Suppressor macrophage treated with lipopolysaccharide for 4 hours (primary cell): ENCODE results near the gene MBNL3.

Experiments used
- DNase-seq: peaks from one replicate; pipeline ENCODE4 v3.0.0-alpha.2; 2020

Gene MBNL3

GRCh38 chrX:132413459-132413858, 75.4 kb downstream of the MBNL3 start:
- no peak for DNase-seq

DNA sequence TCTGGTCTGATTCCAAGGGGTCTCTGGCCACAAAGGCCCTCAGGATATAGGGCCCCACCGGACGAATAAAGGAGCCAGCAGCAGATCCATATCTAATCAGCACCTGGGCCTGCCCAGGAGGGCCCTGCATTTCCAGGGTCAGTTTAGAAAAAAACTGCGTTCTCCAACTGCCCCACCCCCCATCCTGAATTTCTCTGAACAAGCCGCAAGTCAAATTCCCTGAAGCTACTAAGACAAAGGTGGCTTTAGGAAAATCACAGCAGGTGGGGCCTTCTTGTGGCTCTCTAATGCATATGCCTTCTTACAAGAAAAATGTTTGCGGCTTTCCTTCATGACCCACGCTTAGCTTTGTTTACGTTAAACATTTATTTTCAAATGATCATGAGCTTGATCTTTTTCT, 76.6 kb downstream of the MBNL3 start:
- DNase-seq = no peak

DNA sequence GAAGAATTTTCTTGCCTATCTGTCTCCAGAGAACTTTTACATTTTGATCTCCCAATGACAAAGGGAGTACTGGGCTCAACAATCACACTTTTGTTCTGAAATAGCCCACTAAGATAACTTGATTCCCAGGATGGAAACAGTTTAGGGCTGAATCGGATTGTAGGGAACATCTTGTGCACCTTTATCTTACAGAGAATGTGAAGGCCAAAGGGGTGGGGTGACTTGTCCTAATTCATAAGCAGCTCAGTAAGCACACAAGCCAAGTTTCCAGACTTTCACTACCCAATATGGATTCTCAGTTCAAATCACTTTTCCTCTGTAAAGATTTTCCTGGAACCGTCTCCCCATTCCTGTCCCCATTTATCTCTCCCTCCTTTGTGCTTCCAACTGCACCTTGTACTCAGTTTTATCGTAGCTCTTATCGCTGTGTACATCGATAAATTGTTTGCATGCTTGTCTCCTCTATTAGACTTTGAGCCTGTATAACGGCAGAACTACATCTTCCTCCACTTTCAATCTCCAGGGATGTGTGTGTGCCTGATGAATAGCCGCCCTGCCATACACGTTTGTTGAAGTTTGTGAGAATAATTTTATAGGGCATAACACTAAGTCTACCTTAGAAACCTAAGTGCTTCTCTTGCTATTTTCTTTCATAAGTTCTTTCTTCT, 77.4 kb downstream of the MBNL3 start:
- DNase-seq = no peak

GRCh38 chrX:132409780-132410556, 78.9 kb downstream of the MBNL3 start:
- DNase-seq = no peak

DNA sequence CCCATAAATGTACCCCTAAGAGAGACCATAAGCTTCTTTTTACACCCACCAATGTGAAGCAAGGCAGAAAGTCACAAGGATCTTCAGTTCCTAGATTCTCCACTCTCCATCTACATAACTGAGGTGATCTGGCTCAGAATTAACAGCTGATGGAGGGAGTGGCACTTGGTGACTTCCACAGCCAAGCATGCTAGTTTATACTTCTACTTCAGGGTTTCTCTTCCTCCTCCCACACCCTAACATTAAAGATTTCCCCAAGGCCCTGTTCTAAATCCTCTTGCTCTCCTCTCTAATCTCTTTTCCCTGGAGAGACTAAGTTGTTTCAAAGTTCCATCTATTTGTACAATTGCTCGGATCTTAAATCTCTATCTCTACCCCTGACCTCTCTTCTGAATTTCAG, 81.1 kb downstream of the MBNL3 start:
- no peak for DNase-seq

DNA sequence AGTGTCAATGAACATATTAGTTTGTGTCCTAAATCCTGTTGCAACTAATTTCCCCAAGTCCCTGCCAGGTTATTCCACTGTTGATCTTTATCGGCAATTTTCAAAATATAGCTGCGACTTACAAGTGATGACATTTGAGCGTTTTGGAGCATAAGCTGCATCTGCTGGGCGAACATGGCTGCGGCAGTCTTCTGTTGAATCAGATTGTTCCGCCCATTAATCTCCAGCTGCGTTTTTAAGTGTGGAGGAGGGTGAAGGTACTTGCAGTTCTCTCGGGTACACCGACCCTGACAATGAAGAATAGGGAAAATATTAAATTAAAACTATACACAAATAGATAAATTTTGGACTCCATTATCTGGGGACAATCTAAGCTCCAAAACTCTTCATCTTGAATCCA, 82.7 kb downstream of the MBNL3 start:
- no peak for DNase-seq

DNA sequence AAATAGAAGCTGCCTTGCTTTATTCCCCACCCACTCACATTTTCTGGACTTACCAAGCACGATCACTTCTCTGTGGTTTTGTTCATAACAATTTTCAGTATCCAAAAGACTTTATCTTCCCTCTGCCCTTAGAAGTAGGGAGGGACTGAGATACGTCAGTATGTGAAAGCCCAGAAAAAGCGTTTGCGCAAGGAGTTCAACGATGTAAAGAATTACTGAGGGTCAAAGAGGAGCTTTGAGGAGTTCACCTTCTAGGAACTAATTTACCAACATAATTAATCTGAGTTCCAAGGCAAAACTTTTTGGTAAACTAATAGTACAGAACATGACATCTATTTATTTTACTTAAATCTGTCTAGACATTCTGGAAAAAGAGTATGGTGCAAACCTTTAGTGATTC, 84.6 kb downstream of the MBNL3 start:
- DNase-seq = no peak

DNA sequence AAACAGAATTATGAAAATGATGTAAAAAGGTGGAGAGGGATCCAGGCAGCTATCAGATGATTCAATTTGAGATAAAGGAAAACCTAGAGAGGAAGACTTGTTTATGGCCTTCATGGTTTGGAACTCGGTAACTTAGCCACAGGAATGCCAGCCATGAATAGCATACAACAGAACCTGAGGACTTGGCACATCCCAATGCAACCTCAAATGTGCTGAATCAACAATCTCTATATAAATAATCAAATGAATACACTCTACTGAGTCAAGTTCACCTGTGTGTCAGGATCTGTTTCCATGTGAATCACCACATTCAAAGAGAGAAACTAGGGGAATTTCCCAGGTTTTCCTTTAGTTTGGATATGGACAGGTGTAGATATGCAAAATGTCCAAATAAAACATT, 86.9 kb downstream of the MBNL3 start:
- no peak for DNase-seq

DNA sequence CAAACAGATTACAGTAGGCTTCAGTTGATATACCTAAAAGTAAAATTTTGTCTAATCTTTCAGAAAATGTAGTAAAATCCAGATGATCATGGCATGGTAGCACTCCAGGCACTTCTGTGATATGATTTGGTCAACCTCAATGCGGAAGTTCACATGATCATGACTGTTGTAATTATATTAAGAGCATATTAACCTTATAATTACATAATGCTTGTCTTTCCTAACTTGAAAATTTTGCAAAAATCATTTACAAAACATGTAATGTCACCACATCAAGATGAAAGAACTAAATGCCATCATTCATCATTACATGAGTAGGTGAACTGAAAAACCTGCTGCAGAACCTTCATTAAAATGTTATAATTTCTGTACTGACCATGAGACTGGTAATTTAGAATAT, 88.1 kb downstream of the MBNL3 start:
- DNase-seq = no peak

DNA sequence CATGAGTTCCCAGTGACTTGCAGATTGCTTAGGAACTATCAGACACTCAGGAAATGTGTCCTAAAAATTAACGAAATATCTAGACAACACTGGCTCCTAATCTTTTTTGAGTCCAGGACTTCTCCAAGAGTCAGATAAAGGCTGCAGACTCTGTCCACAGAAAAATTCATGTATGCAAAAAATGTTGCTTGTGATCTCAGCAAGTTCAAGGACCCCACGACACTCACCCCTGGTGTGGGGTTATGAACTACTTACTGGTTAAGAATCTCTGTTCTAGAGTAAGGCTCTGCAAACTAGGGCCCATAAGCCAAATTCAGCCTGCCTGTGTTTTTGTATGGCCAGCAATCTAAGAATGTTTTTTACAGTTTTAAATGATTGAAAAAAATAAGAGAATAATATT, 93.2 kb downstream of the MBNL3 start:
- DNase-seq = no peak

DNA sequence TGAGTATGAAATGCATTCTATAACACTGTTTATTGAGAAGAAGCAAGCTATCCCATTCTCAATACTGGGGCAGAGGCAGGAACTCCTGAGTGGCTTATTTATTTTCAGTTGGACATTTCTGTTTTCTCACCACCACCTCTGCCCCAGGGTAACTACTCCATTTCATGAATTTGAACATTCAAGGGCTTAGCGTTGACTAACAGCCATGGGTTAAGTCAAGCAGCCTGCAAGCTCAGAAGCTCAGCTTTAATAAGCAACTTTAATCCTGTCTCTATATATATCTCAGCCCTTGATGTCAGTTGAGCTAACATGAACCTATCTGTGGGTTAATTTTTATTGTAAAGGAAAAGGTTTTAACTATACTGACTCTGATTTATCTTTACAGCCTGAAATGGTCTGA, 93.8 kb downstream of the MBNL3 start:
- DNase-seq = no peak

GRCh38 chrX:132394591-132394990, 94.2 kb downstream of the MBNL3 start:
- peak; percentile 16 for DNase-seq

- DNase-seq = no peak
Observed at GRCh38 chrX:132393992-132394391, 94.8 kb downstream of the MBNL3 start.

- peak; percentile 11 for DNase-seq
Observed at GRCh38 chrX:132393485-132393884, 95.4 kb downstream of the MBNL3 start.

GRCh38 chrX:132393085-132393484, 95.8 kb downstream of the MBNL3 start:
- no peak for DNase-seq

DNA sequence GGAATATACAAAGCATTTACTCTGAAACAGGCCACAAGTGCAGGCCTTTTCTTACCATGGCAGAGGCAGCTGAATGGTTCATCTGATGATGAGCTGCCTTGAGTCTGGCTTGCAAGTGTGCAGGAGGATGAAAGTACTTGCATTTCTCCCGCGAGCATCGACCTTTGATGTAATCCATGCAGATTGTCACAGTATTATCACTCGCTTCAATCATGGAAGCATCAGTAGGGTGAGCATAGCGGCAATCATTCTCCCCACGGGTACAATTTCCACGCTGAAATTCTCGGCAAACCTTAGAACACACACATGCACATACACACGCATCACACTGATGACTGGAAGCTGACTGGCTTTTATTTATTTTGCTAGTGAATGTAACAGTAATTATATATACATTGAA, 98.0 kb downstream of the MBNL3 start:
- no peak for DNase-seq

DNA sequence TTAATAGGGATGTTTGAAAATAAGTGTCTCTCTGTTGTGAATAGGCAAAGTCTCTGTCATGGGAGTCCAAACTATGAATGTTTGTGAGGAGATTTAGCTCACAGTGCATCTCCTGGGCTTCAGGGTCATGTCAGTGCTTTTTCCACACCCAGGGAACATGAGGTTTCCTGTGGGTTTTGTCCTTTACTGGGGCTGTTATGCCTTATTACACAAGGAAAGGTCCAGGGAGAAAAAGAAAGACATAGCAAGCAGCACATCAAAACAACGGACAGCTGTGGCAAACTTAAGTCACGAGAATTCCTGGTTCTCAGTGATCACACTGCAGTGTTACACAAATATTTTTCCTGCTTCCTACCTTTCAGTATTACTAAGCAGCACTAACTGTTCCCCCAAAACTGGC, 99.4 kb downstream of the MBNL3 start:
- no peak for DNase-seq

GRCh38 chrX:132388371-132388770, 100.5 kb downstream of the MBNL3 start:
- DNase-seq = no peak

GRCh38 chrX:132384301-132384700, 104.5 kb downstream of the MBNL3 start:
- no peak for DNase-seq

- no peak for DNase-seq
Observed at GRCh38 chrX:132382068-132382467, 106.8 kb downstream of the MBNL3 start.

GRCh38 chrX:132378281-132378680, 110.6 kb downstream of the MBNL3 start:
- DNase-seq = no peak

DNA sequence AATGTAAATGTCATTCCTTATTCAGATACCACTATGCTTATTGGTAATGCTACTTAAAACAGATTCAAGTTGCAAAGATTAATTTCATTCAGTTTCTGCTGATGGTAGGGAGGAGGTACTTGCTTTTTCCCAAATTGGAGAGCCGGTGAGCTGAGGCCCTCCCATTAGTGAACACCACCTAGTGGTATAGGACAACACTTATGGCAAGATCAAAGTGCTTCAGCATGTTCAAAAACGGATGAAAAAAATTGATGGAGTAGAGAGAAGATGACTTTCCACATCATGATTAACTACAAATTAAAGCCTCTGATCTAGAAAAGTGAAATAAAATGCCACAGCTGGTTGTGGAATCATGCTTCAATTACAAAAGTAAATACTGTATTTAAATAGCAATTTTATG, 112.9 kb downstream of the MBNL3 start:
- DNase-seq = no peak

DNA sequence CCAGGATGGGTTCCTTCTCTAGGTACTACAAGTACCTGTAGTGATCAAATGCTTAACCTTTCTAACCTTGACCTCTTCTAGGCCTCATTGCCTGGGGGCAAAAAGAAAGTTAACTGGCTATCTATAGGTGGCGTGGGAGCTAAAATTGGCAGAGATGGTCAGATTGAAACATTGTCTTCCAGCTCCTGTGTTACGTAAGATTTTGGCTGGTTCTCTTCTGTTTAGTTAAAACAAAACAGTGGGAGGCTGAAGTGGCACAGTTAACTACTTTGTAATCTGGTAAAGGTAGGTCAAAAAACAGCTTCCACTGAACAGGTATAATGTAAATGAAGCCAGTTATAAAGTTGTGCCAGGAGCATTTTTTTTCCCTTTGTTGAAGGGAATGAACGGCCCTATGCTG, 115.2 kb downstream of the MBNL3 start:
- no peak for DNase-seq

DNA sequence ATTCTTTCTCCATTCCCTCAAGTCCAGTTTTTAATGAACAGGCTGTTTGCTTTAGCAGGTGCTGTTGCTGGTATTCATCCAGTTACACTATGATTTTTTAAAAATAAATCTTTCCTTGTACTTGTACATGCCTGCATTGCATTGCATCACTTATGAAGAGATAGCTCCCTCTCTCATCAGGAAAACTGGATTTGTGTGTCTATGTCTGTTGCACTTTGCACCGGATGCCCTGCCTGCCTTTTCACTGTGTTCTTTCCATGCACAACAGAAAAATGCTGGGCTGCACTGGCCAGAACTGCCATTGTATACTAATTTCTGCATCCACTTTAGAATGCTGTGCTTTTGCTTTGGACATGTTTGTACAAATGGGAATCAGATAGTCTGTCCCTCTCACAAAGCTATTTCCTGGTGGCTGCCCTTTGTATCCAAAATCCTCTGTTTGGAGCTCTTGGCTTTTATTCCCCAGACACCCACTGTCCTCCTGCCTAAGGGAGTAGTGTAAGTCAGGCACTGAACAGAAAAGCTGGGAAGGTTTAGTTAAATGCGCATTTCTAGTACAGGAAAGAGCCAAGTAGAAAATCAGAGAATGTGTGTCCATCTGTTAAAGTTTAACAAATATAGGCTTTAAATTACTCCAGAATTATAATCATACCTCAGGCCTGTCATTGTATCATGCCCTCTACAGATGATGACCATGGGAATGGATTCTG, 119.1 kb downstream of the MBNL3 start:
- no peak for DNase-seq
